GM15510 (cell line): ENCODE results near the gene H2BK1.

Experiments
- POLR2A ChIP-seq: IDR thresholded peaks from 3 replicates; pipeline ENCODE4 v1.6.1; 2011; ENCODE audit warnings: borderline replicate concordance; ENCODE audit not compliant: insufficient read length; ENCODE audit errors: extremely low read depth

Gene H2BK1

GRCh38 chr7:151206914-151207313 lies 3.4 kb downstream of the H2BK1 start:
- TF ChIP-seq POLR2A, result no peak

GRCh38 chr7:151205730-151206129 lies 4.6 kb downstream of the H2BK1 start:
- no peak for TF ChIP-seq POLR2A

- no peak for TF ChIP-seq POLR2A
Measured at GRCh38 chr7:151204383-151205032, 5.8 kb downstream of the H2BK1 start.

- no peak for TF ChIP-seq POLR2A
Measured at GRCh38 chr7:151202836-151203235, 7.5 kb downstream of the H2BK1 start.

GRCh38 chr7:151201751-151202150 lies 8.5 kb downstream of the H2BK1 start:
- no peak for TF ChIP-seq POLR2A

GRCh38 chr7:151201344-151201743 lies 8.9 kb downstream of the H2BK1 start:
- no peak for TF ChIP-seq POLR2A

- no peak for TF ChIP-seq POLR2A
Measured at GRCh38 chr7:151198945-151199848, 11.1 kb downstream of the H2BK1 start.

- TF ChIP-seq POLR2A, result no peak
Measured at GRCh38 chr7:151197932-151198331, 12.4 kb downstream of the H2BK1 start.

- TF ChIP-seq POLR2A, result no peak
Measured at GRCh38 chr7:151195616-151196450, 14.5 kb downstream of the H2BK1 start.

GRCh38 chr7:151194188-151194587 lies 16.1 kb downstream of the H2BK1 start:
- no peak for TF ChIP-seq POLR2A

- TF ChIP-seq POLR2A, result no peak
Measured at GRCh38 chr7:151193203-151193978, 16.9 kb downstream of the H2BK1 start.

GRCh38 chr7:151192002-151192539 lies 18.2 kb downstream of the H2BK1 start:
- no peak for TF ChIP-seq POLR2A

- no peak for TF ChIP-seq POLR2A
Measured at GRCh38 chr7:151191544-151191943, 18.7 kb downstream of the H2BK1 start.

GRCh38 chr7:151189038-151189437 lies 21.2 kb downstream of the H2BK1 start:
- no peak for TF ChIP-seq POLR2A
